Stimulated activated CD8-positive, alpha-beta memory T cell treated with anti-CD3 and anti-CD28 coated beads, Interleukin-2, amount 100 ng/mL, for 48 hours (primary cell): Measurements from ENCODE around the gene FHOD3.

ENCODE experiments used
- DNase-seq, 2 donors: peaks; one replicate each; pipeline ENCODE4 v3.0.0-alpha.2; 2020; ENCODE audit warnings: low read depth in 2 of 2

The FHOD3 gene

GRCh38 chr18:36477776-36478175 lies 180.3 kb downstream of the FHOD3 start:
- no peak for DNase-seq

- no peak for DNase-seq
These were observed 183.7 kb downstream of the FHOD3 start for GRCh38 chr18:36481201-36481657.

- DNase-seq, result no peak
These were observed 184.4 kb downstream of the FHOD3 start for GRCh38 chr18:36481935-36482334.

GRCh38 chr18:36484591-36484990 lies 187.1 kb downstream of the FHOD3 start:
- no peak for DNase-seq

- DNase-seq, result no peak
These were observed 188.3 kb downstream of the FHOD3 start for GRCh38 chr18:36485772-36486171.

GRCh38 chr18:36488131-36488530 lies 190.6 kb downstream of the FHOD3 start:
- DNase-seq, result no peak

- no peak for DNase-seq
These were observed 193.4 kb downstream of the FHOD3 start for GRCh38 chr18:36490897-36491296.

- no peak for DNase-seq
These were observed 195.3 kb downstream of the FHOD3 start for GRCh38 chr18:36492604-36493329.

- DNase-seq, result no peak
These were observed 196.0 kb downstream of the FHOD3 start for GRCh38 chr18:36493349-36494159.

- no peak for DNase-seq
These were observed 196.6 kb downstream of the FHOD3 start for GRCh38 chr18:36494160-36494437.

- no peak for DNase-seq
These were observed 198.5 kb downstream of the FHOD3 start for GRCh38 chr18:36496022-36496421.

GRCh38 chr18:36499938-36500337 lies 202.4 kb downstream of the FHOD3 start:
- no peak for DNase-seq

GRCh38 chr18:36501100-36501499 lies 203.6 kb downstream of the FHOD3 start:
- DNase-seq, result no peak

- no peak for DNase-seq
These were observed 206.0 kb downstream of the FHOD3 start for GRCh38 chr18:36503477-36503876.

GRCh38 chr18:36504928-36505327 lies 207.4 kb downstream of the FHOD3 start:
- DNase-seq, result no peak

- DNase-seq, result no peak
These were observed 208.2 kb downstream of the FHOD3 start for GRCh38 chr18:36505665-36506064.

GRCh38 chr18:36509646-36510197 lies 212.2 kb downstream of the FHOD3 start:
- no peak for DNase-seq

GRCh38 chr18:36511791-36512352 lies 214.4 kb downstream of the FHOD3 start:
- DNase-seq, result no peak

- no peak for DNase-seq
These were observed 216.0 kb downstream of the FHOD3 start for GRCh38 chr18:36513556-36513955.

- DNase-seq, result no peak
These were observed 217.3 kb downstream of the FHOD3 start for GRCh38 chr18:36514778-36515177.

GRCh38 chr18:36516258-36516657 lies 218.7 kb downstream of the FHOD3 start:
- no peak for DNase-seq

- DNase-seq, result no peak
These were observed 219.2 kb downstream of the FHOD3 start for GRCh38 chr18:36516726-36517125.

GRCh38 chr18:36518839-36519238 lies 221.3 kb downstream of the FHOD3 start:
- DNase-seq, result no peak
